GM18519 (cell line): ENCODE results near the gene TERT.

Source experiments
- ATAC-seq: cut with Tn5 transposase; IDR thresholded peaks from one replicate; pipeline ENCODE4 v1.9.1; 2021; ENCODE audit warnings: mild to moderate bottlenecking, moderate library complexity; ENCODE audit not compliant: unreplicated experiment, low FRiP score

The TERT gene

DNA sequence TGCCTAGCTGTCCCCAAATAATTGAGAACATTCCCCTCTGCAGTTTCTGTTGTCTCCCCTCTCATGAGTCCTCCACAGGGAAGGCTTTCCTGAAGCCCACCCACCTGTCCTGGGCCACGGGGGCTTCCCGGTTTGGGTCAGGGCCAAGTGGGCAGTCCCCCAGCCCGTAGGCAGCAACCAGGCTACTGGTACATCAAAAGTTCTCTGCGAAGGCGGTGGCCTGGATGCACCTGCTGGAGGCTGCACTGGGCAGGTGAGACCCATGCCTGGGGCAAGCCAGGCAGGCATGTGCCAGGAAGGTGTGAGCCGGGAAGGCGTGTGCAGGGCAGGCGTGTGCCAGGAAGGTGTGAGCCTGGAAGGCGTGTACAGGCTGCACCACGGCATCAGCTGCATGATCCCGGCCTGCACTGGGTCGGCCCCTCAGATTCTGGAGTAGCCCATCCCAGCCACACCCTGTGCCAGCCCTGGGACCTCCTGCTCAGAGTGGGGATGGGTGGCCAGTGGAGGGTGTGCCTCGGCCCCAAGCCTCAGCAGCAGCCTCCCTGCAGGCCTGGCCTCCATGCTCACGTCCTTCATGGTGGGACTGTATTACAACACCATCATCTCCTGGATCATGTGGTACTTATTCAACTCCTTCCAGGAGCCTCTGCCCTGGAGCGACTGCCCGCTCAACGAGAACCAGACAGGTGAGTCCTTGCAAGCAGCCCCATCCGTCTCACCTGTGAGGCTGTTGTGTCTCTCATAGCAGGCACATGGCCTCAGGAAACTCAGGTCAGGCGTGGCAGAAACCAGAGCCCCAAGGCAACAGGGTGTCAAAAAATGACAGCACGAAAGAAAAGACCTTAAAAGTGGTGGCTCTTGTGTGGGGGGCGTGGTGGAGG lies 84.7 kb downstream of the TERT start:
- ATAC-seq: no peak

DNA sequence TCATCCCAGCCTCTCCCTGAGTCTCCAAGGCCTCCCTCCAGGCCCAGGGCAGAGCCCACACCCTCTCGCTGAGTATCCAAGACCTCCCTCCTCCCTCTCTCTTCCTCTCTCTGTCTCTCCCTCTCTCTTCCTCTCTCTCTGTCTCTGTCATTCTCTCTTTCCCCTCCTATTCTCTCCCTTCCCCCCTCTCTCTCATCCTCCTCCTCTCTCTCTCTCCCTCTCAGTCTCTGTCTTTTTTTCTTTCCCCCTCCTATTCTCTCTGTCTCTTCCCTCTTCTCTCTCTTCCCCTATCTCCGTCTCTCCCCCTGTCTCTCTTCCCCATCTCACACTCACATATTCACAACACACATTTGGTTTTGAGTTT lies 85.4 kb downstream of the TERT start:
- ATAC-seq: no peak

DNA sequence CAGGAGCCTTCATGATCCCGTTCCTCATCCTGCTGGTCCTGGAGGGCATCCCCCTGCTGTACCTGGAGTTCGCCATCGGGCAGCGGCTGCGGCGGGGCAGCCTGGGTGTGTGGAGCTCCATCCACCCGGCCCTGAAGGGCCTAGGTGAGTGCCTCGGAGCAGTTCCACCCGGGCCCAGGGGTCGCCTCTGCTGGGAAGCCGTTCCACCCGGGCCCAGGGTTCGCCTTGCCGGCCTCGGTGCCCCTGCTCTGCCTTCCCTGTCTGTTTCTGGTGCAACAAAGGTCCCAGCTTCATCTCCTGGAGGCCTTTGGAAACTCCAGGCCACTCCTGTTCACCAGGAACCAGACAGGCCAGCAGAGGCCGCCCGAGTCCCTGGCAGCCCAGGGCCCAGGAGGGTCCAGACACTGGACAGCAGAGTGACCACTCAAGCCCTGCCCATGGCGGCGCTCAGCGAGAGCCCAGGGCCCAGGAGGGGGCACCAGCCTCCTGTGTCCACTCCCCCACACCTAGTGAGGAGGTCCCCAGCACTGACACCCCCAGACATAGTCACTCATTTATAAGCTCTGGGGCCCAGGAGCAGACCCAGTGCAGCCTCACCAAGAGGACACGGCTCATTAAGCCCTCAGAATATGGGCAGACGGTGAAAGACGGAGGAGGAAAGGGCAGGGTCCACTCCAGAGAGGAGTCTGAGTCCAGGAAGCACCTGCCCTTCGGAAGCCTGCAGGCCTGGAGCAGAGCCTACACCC lies 86.0 kb downstream of the TERT start:
- no peak for ATAC-seq

DNA sequence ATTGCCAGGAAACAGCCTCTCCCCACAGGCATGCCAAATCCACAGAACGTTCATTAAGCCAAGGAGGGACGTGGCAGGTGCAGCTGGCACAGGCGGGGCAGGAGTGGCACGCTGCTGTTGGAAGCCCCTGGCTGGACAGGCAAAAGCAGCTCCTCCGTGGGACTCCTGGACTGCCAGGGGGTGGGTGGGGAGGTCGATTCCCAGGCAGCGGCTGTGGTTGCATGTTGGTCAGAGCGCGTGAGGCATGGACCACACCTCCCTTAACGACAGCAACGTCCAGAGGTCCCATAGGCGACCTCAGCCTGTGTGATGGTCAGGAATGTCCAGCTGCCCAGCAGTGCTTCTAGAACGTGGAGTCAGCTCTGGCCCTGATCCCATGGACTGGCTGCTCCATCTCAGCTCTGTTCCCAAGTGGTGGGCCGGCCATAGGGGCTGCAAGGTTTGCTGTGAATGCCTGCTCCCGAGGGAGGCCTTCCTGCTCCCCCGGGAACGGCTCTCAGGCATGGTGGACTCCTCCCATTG lies 86.6 kb downstream of the TERT start:
- no peak for ATAC-seq

DNA sequence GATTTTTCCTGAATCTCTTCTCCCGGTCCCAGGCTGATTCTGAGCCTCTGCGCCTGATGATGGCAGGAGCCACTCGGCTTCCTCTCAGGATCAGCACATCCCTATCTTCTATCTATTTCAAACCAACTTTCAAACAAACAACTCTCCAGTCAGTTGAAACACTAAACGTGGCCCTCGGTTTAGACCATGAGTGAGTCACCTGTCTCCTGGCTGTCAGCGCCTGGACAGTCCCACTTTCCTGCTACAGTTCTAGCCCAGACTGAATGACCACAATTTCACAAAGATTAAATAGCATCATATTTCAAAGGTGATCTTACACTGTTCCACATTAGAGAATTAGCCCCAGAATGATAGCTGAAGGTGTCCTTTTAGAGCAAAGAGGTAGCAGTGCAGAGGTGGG lies 87.3 kb downstream of the TERT start:
- no peak for ATAC-seq

DNA sequence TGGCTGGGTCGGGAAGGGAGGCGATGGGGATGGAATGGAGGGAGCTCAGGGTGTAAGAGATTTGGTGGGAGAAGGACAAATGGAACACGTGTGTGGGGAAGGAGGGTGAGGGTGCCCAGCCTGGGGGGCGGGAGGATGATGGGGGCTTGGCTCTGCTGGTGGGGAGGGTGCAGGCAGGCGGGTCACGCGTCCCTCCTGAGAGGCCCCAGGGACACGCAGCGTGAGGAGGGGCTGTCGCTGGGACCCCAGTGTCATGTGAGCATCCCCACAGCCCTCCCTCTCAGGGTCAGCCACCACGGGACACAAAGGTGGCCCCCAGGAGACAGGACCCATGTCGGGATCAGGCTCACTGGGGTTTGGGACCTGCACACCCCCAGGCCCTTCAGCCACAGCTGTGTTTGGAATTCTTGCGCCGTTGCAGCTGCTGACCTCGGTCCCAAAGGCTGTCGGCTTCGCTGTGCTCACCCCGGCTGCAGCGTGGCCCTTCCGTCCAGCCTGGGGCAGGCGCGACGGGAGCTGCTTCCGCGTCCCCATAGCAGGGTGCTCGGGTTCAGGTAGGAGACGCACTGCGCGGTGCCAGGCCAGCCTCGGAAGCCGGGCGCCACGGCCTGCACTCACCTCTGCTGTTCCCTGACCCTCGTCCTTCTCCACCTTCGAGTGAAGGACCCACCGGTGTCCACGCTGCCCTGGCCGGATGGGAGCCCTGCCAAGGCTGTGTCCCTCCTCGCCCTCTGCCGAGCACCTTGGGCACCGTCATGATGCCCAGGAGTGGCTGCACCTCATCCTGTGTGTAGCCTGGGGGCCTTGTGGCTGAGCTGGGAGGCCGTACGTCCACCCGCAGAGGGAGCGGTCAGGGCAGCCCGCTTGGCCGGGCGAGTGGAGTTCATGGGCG lies 88.1 kb downstream of the TERT start:
- ATAC-seq: no peak

DNA sequence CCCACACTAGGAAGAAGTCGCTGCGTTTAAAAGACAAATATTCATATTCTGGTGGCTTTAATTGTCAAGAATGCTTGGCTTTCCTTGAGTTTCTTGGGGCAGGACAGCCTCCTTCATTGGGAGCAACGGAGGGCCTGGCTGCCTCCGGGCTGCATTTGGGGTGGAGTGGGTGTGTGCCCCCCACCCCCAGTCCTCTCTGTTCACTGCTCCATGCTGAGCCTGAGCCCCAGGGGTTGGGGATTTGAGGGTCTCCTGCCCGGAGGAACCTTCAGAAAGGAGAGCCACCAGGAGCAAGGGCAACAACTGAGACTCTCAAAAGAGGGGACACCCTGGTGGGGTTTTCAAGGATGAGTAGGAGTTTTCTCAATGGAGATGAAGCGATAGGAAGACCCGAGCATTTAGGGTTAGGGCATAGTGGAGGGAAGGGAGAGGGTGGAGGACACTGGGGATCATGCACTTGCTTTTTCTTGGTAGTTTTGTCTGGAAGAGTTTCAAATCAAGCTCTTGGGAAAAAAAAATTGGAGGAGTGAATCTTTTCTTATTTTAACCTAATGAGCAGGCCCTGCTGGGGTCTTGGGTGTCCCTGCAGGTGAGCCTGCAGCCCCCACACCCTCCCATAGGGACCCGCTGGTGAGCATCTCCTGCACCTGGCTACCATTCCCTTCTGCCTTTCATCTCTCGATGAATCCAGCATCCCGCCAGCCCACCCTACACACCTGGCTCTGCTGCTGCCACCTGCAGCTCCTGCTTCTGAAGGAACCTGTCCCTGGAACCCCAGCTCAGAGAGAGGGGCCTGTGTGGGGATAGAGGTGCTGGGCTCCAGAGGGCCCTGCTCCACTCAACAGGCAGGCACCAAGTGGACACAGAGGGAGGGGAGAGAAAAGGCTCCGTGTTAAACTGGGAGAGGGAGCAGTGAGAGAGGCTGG lies 89.3 kb downstream of the TERT start:
- ATAC-seq: no peak

DNA sequence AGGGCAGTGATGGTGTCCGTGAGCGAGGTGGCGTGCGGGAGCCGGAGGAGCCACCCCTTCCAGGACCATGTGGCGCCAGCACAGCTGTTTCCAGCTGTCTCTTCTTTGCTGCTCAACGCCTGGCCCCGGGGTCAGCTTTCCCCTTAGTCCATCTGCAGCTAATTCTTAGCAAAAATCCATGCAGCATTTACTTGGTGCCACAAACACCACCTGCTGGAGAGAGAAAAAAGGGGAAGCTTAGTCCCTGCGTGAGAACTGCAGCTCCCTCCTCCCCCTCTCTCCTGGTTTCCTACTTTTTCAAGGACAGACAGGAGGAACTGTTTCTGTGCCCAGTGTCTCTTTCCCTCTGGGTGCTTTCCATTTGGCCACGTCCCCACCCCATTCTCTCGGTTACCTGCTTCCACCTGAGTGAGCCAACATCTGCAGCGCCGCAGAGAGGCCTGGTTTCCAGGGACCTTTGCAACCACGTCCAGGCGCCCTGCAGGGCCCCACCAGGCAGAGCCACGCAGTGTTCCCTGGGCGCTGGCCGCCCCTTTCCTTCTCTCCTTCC lies 90.1 kb downstream of the TERT start:
- ATAC-seq: no peak

DNA sequence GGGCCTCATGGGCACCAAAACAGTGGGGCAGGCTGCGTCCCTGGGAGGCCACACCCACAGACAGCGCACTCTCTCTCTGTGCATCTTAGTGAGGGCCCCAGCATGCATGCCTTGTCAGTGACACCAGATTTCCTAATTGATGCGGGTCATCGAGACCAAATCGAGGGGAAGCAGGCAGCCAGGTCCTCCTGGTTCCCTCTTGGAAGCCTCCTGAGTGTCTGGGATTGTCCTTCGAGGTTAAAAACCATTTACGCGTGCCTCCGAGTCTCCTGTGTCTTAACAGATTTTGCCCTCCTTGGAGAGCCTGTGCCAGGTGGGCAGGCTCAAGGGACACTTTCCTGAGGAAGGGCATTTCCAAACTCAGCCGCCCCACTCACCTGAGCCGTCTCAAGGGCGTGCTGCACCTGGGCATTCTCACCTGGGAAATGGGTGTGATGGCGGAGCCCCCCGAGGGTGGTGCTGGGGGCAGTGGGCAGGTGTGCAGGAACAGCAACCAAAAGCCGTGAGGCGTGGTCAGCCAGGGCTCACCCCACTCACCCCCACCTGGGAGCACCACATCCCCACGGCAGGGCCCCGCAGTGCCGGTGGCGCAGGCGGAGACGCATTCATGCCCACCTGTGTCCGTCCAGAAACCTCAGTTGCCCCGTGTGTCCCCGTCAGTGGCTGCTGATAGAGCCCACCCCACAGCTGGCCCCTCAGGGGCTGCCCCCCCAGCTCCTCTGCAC lies 90.7 kb downstream of the TERT start:
- ATAC-seq: no peak

DNA sequence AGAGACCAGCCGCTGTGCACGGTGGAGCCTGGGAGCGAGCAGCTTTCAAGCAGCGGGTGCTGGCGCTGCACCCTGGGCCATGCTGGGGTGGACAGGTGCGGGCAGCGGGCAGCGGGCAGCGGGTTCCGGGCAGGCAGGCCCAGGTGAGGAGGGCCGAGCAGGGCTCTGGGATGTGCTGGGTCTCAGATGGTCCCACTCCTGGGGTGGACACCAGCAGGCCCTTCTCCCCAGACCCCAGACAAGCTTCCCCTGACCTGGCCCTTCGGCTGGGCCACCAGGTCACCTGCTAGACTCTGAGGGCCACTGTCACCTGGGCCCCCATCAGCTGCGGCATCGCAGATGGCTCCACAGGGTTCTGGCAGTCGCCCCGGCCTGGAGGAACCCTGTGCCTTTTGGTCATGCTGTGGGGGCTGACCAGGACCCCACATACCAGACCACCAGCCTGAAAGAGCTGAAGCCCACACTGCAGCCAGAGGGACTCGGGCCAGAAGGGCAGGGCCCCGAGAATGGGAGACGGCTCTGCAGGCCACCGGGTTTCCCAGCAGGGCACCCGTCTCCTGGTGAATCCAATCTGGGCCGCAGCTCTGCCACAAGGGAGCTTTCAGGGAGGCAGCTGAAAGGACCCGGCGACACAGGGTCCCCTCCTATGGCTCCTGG lies 91.4 kb downstream of the TERT start:
- no peak for ATAC-seq
